ENCODE measurements around the gene GHITM. TPM values are rescaled to one million over a fixed set of nuclear protein-coding genes. Genes with fewer than 3 reads are reported as not detected.
"Not testable (repeated sequence)": the region's sequence is repeated elsewhere in the genome, so short reads cannot be mapped to it uniquely, and the experiment has no call there.

The GHITM gene
- polyA plus RNA-seq, 1 experiment: 204 TPM

- TF ChIP-seq CTCF (IDR thresholded peaks at IDR 0.05; ENCODE audit: insufficient read depth, low read depth, low read length): no peak
- POLR2A ChIA-PET: no interaction called here
- CTCF ChIA-PET: no interaction called here
These were observed 38.3 kb downstream of the GHITM start for GRCh38 chr10:84177541-84178141.

GRCh38 chr10:84178160-84178609 is 38.9 kb downstream of the GHITM start:
- no peak overlapping the region for H3K4me3 ChIP-seq (ENCODE audit: low read depth, low read length)
- ChIA-PET POLR2A (no interaction called here), CTCF (no interaction called here)
- no peak for TF ChIP-seq CTCF (IDR thresholded peaks at IDR 0.05; ENCODE audit: insufficient read depth, low read depth, low read length)
- H3K36me3 ChIP-seq (ENCODE audit: control insufficient read depth, insufficient read depth, low read length): no peaks in the 10 kb centered on the region
- no peak for DNase-seq (ENCODE audit: low read depth)
- H3K27me3 ChIP-seq (ENCODE audit: control insufficient read depth, insufficient read depth, low read length): peaks cover 1% of the 10 kb centered on the region; the same call in 1 of the 2 replicates

More at GRCh38 chr10:84177541-84178141, 38.3 kb downstream of the GHITM start:
- no peaks in the 10 kb centered on the region for H3K36me3 ChIP-seq (ENCODE audit: control insufficient read depth, insufficient read depth, low read length)
- H3K27me3 ChIP-seq (ENCODE audit: control insufficient read depth, insufficient read depth, low read length): peaks cover 1% of the 10 kb centered on the region; the same call in 1 of the 2 replicates
- H3K4me3 ChIP-seq (ENCODE audit: low read depth, low read length): no peak overlapping the region
- DNase-seq (ENCODE audit: low read depth): no peak

GRCh38 chr10:84179059-84179710 is 39.9 kb downstream of the GHITM start:
- Histone ChIP-seq H3K36me3 (ENCODE audit: control insufficient read depth, insufficient read depth, low read length) (no peaks in the 10 kb centered on the region), H3K27me3 (ENCODE audit: control insufficient read depth, insufficient read depth, low read length) (no peaks in the 10 kb centered on the region), H3K4me3 (ENCODE audit: low read depth, low read length) (no peak overlapping the region)
- CTCF ChIA-PET: no interaction called here
- no peak for TF ChIP-seq CTCF (IDR thresholded peaks at IDR 0.05; ENCODE audit: insufficient read depth, low read depth, low read length)
- POLR2A ChIA-PET: no interaction called here
- DNase-seq (ENCODE audit: low read depth): peak; percentile 2

- DNase-seq (ENCODE audit: low read depth); H3K36me3 ChIP-seq (ENCODE audit: control insufficient read depth, insufficient read depth, low read length); H3K4me3 ChIP-seq (ENCODE audit: low read depth, low read length); CTCF ChIA-PET; H3K27me3 ChIP-seq (ENCODE audit: control insufficient read depth, insufficient read depth, low read length); POLR2A ChIA-PET: not testable (repeated sequence)
These were observed 41.1 kb downstream of the GHITM start for GRCh38 chr10:84180386-84180785.

GRCh38 chr10:84181631-84182030 is 42.3 kb downstream of the GHITM start:
- no peak for TF ChIP-seq CTCF (IDR thresholded peaks at IDR 0.05; ENCODE audit: insufficient read depth, low read depth, low read length)
- no peak for DNase-seq (ENCODE audit: low read depth)
- Histone ChIP-seq H3K4me3 (ENCODE audit: low read depth, low read length) (no peak overlapping the region), H3K36me3 (ENCODE audit: control insufficient read depth, insufficient read depth, low read length) (no peaks in the 10 kb centered on the region), H3K27me3 (ENCODE audit: control insufficient read depth, insufficient read depth, low read length) (no peaks in the 10 kb centered on the region)
- CTCF ChIA-PET: no interaction called here
- POLR2A ChIA-PET: no interaction called here

GRCh38 chr10:84184517-84184916 is 45.2 kb downstream of the GHITM start:
- TF ChIP-seq CTCF (IDR thresholded peaks at IDR 0.05; ENCODE audit: insufficient read depth, low read depth, low read length): no peak
- POLR2A ChIA-PET: no interaction called here
- no peak for DNase-seq (ENCODE audit: low read depth)
- CTCF ChIA-PET: no interaction called here
- Histone ChIP-seq H3K4me3 (ENCODE audit: low read depth, low read length) (no peak overlapping the region), H3K36me3 (ENCODE audit: control insufficient read depth, insufficient read depth, low read length) (no peaks in the 10 kb centered on the region), H3K27me3 (ENCODE audit: control insufficient read depth, insufficient read depth, low read length) (no peaks in the 10 kb centered on the region)
